ENCODE measurements around the gene MCM10.

DNA sequence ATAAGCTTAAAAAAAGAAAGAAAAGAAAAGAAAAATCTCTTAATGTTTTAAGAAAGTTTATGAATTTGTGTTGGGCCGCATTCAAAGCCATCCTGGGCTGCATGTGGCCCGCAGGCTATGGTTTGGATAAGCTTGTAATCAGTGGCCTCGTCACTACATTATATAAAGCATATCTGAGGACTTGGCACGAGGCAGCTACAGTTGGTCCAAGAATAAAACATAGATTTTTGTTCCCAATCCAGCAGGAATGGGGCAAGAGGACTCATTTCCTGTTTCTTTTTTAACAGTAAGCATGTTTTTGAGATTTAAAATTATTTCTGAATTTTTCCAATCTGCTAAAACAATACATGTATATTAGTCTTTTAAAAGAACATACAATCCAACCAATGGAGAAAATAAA lies 28.6 kb downstream of the MCM10 start:
- TF ChIP-seq EZH2phosphoT487 (IDR thresholded peaks at IDR 0.05; ENCODE audit: low read depth) (no peak), CTCF (IDR thresholded peaks at IDR 0.05; ENCODE audit: low read depth, low read length) (no peak)
